GM19463 (cell line): ENCODE results near the gene FGG.
"Not testable (repeated sequence)": the region's sequence is repeated elsewhere in the genome, so short reads cannot be mapped to it uniquely, and the experiment has no call there.

Experiments used
- ATAC-seq: cut with Tn5 transposase; IDR thresholded peaks from one replicate; pipeline ENCODE4 v1.9.1; 2021; ENCODE audit warnings: mild to moderate bottlenecking, moderate library complexity; ENCODE audit not compliant: unreplicated experiment

FGG gene

DNA sequence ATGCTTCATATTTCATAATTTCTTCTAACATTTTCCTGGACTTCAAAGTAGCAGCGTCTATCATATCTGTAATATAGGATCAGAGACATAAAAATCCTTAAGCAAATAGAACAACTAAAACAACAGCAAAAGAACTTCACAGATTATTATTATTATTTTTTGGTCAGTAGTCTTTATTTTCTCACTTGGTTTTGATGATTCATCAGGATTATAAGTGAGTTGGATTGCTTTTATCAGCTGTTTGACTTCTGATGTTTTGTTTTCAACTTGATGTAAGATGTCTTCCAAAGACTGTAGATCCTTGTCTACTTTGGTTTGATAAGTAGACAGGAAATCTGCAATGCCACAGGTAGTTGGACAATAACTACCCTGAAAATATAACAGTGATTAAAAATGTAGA lies 623 bp downstream of the FGG start:
- ATAC-seq, result no peak

DNA sequence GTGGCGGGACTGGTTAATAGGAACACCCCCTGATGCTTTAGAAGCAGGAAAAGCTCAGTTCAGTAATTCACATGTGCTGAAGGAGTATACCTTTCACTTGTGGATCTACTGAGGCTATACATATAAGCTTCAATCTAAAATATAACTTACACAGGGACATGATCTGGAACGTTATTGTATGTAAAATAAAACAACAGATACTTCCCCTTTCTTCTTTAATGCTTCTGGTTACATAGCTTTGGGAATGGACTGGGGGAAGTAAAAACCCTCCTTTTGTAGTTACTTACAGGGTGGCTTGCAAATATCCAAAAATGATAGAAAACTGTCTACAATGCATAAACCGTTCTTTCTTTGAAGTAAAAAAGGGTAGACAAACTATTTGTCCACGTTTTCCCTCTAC lies 1.9 kb downstream of the FGG start:
- ATAC-seq, result no peak

DNA sequence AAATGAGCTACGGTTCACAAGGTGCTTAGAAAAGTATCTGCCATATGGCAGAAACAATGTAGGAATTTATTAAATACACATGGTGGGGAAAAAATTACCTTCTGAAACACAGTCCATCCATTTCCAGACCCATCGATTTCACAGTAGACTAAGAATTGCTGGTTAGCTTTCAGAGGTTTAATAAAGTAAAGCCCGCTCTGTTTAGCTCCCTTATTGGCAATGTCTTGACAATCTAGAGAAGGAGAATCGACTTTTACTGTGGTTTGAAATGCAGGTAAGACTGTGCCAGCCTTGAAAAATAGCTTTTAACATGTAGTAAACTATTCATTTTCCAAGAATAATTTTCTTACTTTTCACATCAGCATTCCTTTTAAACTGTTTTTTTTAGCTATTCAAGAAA lies 2.9 kb downstream of the FGG start:
- ATAC-seq, result no peak

DNA sequence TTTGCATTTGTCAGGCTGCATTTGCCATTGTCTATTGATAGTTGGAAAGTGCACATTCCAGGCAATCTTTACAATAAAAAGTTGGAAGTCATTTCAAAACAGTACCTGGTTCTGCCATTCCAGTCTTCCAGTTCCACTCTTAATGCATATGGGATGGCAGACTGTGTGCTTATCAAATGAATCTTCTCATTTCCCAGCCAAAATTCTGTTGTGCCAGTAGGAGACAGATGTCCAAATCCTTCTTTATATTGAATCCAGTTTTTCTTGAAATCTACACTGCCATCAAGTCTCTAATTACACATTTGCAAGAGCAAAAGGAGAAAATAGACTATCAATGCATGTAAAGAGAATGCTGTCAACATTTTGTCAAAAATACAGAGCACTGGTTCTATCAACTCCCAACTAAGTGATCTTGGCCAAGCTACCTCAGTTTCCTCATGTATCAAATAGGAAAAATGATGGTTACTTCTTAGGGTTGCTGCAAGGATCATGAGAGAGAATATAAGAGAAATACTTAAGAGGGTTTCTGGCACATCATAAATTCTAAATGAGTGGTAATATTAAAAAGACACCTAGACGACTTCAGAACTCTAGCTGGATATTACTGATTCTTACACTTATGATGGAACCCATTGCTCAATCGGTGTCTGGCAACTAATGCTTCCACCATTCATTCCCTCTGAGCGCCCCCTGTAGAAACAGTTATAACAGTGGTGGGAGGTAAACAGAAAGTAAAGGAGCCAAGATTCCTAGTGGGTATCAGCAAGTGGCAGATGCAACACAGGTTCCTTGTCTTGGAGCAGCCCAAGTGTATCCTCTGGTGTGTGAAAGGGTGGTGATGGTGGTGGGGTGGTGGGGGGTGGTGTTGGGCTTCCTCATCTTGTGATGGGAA lies 3.8 kb downstream of the FGG start:
- ATAC-seq, result no peak

DNA sequence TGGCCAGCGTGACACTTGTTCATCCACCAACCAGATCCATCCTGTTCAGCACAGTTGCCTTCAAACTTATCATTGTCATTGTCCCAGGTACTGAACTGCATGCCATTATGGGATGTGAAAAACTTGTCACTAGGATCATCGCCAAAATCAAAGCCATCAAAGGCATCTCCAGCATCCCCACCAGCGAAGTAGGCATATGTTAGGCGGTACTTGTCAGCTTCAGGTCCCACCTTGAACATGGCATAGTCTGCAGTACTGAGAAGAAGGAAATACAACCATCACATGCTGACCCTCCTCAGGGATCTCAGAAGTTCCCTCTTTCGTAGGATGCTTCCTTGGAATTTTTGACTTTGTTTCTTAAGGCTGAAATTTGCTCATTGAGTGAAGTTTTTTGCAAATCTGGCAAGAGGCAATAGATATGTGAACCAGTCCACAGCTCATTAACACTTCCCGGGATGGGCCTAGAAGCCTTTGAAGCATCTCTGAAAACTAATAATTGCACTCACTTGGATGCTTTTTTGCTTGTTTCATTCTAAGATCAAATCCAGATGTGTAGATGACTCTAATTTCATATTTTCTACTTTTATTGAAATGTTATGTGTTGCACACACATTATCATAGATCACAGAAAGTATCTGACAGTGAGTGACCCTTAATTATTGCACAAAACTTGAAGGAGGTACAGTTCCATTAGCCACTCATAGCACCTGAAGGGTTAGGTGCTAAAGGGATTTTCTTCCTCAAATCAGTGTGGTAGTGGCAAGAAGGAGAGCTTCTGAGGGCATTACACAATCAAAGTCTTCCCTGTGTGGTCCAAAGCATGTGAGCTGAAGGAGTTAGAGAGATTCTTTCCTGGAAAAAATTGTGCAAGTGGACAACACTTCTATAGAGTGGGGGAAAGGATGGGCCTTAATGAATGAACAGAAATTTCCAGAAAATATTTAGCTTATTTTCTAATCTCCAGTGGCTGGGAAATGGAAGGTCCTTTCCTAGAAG lies 5.4 kb downstream of the FGG start:
- no peak for ATAC-seq

DNA sequence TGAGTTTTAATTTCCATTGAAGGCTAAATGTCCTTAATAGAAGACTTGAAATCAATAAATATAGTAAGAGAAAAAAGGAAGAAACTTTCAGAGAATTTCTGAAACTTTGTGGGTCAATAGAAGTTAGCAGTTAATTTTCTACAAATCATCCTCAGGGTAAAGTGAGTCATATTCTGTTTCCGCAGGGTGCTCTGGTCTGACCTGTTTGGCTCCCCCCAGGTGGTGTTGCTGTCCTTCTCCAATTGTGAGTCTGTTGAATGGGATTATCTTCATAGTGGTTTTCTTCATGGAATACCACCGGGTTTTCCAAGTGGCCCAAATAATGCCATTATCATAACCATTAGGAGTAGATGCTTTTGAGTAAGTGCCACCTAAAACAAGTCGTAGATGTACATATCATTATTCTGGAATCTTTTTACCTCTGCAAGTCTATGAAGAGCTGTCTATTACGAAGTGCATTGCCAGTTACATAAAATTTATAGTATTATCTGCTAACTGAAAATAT lies 7.7 kb downstream of the FGG start:
- no peak for ATAC-seq

DNA sequence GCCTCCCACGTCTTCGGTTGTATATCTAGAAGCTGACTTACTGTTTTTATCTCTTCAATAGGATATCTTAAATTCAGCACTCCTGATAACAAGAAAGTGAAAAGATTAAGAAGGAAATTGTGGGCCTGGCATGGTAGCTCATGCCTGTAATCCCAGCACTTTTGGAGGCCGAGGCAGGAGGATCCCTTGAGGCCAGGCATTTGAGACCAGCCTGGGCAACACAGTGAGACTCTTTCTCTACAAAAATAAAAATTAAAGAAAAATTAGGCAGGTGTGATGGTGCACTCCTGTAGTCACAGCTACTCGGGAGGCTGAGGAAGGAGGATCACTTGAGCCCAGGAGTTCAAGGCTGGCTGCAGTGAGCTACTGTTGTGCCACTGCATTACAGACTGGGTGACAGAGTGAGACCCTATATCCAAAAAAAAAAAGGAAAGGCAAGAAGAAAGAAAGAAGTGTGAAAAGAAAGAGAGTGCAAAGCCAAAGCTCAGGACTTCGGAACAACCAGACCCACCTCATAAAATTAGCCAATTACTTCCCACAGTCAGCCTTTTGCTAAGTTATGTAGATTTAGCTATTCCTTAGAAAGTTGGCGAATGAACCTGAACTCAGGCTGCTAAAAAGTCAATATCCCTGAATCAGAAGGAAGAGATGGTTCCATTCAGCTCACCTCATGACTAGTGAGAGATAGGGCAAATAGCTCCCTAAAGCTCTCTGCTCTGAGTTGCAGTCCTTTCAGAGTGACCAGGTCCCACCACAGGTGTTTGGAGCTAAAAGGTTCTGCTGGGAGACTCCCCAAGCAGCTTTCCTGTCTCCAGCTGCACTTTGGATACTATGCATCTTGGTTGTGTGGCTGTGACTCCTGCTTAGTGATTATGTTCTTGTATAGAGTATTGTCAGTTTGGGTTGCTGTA lies 9.2 kb downstream of the FGG start:
- no peak for ATAC-seq

DNA sequence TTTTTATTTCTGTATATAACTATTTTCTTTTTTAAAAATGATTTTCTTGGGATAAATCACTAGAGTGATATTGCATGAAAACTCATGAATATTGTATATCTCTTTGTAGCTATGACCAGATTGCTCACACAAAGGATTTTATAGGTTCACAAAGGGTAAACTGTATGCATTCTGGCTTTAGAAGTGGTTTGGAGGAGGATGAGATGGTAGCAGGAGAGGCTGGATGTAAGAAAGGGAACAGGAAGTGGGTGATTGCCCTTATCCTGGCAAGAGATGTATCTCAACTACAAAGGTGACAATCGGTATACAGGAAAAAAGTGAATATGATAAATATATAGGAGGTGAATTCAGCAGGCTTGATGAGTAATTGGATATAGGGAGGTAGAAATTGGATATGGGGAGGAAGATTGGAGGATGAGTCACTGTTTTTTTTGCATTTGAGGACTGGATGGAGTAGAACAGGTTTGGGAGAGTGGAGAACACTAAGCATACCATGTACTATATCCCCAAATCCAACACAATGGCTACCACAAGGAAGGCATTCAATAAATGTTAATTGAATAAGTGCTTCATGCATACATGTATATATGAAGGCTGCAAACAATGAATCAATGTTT lies 9.9 kb downstream of the FGG start:
- ATAC-seq, result no peak

DNA sequence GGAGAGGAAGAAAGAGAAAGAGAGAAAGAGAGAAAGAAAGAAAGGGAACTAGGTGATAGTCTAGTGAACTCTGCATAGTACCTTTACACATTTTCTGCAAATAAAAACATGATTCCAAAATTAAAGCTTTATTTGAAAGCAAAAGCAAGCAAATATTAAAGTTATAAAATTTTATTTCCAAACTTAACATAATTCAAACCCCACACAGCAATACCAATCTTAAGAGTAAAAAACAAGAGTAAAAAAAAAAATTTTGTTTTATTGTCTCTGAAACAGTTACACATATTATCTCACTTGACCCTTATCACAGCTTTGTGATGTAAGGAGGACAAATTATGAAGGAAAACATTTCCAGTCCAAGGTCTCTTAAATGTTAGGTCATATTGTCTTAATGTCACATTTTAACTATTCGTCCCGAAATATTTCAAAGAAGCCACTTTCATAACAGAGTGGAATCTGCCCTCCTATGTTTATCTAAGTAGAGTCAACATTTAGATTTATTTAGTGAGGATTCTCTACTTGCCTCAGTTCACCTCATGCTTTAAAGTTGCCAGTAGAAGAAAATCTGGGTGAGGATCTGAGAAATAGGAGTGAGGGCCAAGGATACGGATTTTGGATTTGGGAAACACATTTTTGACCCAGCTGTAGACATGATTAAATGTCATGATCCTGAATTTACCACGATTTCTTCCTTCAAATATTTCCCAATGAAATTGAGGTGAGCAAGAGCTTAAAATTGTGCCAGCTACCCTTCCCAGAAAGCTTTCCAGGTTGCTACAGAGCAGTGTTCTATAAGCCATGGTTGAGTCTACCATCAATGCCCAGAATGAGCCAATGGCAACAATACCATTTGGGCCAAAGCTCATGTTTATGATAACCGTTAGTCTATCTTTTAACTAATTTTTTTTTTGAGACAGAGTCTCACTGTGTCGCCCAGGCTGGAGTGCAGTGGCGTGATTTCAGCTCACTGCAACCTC lies 14.4 kb downstream of the FGG start:
- no peak for ATAC-seq

DNA sequence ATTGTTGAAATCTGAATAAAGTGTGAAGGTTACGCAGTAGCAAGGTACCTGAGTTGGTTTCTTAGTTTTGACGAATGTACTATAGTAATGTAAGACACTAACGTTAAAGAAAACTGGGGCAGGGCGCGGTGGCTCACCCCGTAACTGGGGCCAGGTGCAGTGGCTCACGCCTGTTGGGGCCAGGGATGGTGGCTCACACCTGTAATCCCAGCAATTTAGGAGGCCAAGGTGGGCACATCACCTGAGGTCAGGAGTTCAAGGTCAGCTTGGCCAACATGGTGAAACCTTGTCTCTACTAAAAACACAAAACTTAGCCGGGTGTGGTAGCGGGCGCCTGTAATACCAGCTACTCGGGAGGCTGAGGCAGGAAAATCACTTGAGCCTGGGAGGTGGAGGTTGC lies 15.2 kb downstream of the FGG start:
- ATAC-seq, result not testable (repeated sequence)

DNA sequence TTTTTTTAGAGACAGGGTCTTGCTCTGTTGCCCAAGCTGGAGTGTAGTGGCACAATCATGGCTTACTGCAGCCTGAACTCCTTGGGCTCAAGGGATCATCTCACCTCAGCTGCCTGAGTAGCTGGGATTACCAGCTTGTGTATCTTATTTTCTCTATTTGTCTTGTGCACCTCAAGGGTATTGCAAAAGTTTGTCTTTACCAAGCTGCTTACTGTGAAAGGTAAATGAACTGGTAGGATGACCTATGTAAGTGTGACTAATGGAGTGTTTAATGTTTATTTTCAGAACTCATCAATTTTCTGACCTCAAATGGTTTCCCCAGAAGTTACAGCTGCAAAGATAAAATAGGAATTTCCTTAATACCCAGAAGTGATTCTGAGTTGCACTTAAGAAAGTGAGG lies 16.6 kb downstream of the FGG start:
- ATAC-seq, result no peak

DNA sequence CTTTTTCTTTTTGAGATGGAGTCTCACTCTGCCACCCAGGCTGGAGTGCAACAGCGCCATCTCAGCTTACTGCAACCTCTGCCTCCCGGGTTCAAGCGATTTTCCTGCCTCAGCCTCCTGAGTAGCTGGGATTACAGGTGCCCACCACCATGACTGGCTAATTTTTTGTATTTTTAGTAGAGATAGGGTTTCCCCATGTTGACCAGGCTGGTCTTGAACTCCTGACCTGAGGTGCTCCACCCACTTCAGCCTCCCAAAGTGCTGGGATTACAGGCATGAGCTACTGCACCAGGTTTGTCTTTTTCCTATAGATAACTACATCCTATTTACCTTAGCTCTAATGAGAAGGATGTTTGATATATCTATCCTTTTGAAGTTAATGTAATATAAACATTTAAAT lies 18.1 kb downstream of the FGG start:
- ATAC-seq, result not testable (repeated sequence)

DNA sequence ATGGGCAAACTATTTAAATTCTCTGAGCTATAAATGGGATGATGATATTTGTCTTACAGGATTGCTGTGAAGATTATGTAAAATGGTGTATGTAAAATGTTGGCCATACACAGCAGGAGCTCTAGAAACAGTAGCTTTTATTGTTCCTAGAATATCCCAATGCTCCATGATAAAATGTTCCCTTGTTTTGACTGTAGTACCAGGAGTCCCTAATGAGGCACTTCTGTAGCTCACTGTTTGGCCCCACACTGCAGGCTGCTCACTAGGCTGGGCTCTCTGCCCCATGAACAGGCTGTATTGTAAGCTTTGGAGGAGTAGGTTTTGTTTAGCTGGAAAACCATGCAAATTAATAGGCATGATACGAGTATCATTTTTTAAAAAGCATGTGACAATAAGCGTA lies 18.6 kb downstream of the FGG start:
- no peak for ATAC-seq

DNA sequence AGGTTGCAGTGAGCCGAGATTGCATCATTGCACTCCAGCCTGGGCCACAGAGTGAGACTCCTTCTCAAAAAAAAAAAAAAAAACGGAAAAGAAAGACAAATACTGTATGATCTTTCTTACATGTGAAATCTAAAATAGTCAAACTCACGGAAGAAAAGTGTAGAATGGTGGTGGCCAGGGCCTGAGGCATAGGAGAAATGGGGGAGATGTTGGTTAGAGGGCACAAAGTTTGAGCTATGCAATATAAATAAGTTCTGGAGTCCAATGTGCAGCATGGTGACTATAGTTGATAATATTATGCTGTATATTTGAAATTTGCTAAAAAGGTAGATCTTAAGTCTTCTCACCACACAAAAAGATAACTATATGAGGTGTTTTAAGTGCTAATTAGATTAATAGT lies 20.6 kb downstream of the FGG start:
- no peak for ATAC-seq

DNA sequence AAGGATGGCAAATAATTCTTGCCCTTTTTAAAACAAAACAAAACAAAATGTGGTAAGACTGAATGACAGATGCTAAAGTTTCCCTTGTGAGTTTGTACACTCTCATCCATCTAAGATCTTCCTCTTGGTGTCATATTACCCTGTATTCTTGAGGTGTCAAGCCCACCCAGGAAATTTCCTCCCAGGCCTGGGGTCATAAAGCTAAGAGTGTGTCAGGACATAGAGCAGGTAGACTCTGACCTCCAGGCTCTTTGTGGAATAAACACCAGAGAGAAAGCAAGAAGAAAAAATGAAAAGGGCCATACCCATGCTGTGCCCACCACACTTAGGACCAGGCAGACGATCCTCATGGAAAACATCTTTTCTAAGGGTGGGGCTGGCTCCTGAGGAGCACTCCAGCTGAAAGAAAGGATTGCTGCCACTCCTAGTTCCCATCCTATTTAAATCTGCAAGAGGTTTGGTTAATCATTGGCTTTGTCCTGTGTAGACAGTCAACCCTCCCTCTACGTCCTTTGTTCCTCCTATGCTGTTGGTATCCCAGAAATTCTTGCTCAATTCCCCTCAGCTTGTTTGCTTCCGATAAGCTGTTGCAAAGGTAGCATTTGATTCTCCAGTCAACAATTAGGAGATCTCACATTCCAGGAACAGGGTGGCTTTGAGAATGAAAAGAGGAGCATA lies 22.0 kb downstream of the FGG start, which contains the start of gene FGA:
Gene FGA (minus strand): TSS at position 414 of the 678 bp plus-strand sequence. CDS start 55 bp downstream, at position 359.
- ATAC-seq, result no peak

DNA sequence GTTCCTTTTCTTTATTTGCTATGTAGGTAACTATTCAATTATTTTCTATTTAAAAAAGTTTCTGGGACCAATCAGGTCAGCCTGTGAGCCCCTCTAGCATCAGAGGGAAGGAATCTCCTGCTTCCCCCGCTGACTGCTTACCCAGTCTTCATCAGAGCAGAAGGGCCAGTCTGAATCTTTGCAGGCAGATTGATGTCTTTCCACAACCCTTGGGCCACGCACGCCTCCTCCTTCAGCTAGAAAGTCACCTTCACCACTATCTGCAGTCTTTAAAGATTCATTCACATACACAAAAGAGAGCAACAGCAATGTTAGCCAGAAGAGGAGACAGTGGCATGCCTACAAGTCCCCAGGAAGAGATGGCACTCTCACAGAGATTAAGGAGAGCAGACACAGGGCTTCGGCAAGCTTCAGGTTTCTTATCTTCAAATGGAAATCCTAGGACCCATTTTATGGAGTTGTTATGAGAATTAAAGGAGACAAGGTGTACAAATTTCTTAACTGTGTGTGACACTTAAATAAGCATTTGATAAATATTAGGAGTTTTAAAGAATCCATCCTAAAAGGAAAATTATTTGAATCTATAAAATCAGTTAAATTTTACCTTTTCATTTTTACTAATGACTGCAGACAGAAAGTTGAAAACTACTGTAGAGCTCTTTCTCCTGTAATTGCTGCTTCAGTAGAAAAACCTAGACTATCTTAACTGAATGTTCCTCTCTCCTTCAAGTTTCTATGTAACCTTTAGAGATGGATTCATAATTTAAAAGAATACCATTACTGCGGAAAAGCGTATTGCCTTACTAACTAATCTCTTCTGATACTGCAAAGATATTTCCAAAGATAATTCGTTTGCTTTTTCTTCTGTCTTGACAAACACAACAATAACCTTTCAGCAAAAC lies 22.9 kb downstream of the FGG start:
- ATAC-seq, result no peak

DNA sequence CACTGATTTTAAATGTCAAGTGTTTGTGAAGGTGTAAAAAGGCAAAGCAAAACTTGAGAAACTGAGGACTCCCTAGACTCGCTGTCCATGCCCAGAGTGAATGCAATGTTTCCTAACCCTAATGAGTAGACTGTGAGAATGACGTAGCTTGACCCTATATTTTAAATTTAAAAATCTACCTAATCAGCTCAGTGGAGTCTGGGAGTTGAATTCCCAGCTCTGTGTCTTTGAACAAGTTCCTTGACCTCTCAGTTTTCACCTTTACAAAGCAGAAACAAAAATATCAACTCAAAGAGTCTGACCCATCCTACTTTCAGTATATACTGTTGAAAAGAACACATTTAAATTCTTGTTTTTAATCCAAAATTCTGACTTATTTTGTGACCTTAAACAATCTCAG lies 24.3 kb downstream of the FGG start:
- no peak for ATAC-seq
